HG03571 (cell line): ENCODE results near the gene OR1I1.
A peak's percentile ranks its signal among the peaks of the same experiment; 100 is the strongest.

ENCODE experiments used
- ATAC-seq: cut with Tn5 transposase; IDR thresholded peaks from one replicate; pipeline ENCODE4 v1.9.1; 2021; ENCODE audit not compliant: unreplicated experiment

Gene OR1I1

DNA sequence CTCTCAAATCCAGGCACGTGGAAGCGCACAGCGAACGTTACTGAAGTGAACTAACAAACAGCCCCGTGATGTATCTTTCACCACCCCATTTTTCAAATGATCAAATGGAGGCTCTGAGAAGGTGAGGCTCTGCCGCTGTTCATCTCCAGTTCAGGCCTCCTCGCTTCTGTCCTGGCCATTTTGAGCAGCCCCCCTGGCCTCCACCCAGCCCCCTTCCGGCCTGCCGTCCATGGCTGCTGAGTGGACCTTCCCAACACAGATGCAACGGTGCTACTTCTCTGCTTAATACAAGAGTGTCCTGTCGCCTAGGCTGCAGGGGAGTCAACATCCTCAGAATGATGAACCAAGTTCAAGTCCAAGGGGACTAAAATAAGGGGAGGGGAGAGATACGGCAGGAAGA, 34.8 kb downstream of the OR1I1 start:
- ATAC-seq, result no peak

DNA sequence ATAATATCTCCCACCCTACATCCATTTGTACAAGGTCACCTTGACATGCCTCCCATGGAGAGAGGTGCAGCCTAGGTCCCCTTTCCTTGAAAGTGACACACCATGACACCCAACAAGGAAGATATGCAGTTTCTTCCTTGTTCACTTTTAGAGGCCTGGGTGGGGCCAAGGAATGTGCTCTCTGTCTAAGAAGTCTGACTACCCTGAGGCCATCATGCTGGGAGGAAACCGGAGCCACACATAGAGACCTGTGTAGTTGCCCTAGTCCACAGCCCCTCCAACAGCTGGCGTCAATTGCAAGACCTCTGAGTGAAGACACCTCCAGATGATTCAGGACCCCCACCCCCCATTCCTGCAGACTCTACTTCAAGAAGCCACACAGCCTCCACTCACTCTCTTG, 36.2 kb downstream of the OR1I1 start:
- ATAC-seq, result no peak

DNA sequence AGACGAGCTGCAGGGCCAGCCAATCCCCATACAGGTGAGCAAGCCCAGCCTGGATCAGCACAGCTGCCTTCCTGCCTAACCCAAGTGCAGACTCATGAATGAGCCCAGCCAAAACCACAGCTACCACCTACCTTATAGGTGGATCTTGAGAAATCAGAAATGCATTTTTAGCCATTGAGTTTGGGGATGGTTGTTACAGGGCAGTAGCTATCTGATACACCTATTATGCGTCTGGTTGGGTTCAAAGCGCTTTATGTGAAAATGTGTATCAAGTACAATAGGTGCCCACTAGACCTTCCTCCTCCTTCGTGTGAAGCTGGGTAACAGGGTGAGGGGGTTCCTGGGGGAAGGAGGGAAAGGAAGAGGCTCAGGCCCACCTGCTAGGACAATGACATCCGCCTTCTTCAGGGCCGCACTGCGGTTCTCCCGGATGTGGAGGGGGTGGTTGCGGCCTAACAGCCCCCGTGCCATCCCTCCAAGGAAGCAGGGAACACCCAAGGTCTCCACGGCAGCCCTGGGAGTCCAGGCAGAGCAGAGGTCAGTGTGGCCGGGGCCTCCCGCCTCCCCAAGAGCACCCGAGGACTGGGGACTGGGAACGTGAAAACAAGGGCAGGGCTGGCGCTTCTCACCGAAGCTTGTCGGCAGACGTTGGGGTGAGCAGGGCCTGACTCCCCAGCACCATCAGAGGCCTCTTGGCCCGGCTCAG, 36.9 kb downstream of the OR1I1 start:
- ATAC-seq, result no peak

DNA sequence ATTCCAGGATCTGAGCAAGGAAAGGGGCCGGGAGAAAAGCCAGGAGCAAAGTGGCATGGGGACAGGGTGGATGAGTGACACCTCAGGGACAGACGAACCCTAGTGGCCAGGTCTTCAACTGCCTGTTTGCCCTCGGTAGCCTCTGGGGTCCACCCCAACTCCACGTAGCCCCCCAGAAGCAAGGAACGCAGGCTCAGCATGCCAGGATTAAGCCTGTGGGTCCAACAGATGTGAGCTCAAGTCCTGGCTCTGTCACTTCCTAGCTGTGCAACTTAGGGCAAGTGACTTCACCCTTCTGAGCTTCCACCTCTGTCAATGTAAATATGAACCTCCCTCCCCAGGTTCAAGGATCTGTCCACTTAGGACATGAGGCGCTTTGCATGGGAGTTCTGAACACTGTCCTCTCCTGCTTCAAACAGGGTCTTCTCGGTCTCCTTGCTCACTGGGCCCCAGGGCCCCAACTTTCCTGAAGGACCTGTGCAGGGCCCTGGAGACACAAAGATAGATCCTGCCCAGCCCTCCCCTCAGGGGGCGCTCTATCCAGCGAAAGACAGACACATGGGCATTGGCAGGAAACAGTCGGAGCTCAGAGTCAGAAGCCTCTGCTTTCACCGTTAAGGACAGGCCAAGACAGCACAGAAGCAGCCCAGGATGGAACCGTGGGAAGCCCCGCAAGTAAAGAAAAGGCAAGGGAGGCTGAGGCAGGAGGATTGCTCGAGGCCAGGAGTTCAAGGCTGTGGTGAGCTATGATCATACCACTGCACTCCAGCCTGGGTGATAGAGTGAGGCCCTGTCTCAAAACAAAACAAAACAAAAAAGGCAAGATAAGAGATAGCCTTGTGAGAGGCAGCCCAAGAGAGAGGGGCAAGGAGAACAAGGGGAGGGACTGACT, 38.4 kb downstream of the OR1I1 start:
- no peak for ATAC-seq

DNA sequence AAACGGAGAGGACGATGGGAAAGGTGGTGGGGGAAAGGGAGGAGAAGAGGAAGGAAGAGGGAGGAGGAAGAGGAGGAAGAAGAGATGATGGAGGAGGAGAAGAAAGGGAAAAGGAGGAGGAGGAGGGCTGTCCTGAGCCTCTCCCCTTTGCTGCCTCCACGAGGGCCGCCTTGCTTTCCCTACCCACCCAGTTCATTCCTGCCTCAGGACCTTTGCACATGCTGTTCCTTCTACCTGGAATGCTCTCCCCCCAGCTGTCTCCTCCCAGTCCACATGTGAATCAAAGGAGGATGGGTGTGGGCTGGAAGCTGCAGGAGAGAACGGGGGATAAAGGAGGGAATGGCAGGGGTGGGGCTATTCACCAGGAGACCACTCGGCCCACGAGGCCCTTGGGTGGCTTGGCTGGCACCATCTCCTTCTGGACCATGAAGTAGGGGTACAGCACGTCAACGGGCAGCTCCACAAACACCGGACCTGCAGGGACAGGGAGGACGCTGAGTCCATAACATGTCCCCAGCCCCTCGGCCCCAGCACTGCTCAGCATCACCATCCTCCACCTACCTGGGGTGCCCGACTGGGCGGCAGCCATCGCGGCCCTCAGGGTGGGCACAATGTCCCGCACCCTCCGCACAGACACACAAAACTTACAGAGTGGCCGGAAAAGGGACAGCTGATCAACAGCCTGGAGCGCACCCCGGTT, 40.5 kb downstream of the OR1I1 start:
- no peak for ATAC-seq

DNA sequence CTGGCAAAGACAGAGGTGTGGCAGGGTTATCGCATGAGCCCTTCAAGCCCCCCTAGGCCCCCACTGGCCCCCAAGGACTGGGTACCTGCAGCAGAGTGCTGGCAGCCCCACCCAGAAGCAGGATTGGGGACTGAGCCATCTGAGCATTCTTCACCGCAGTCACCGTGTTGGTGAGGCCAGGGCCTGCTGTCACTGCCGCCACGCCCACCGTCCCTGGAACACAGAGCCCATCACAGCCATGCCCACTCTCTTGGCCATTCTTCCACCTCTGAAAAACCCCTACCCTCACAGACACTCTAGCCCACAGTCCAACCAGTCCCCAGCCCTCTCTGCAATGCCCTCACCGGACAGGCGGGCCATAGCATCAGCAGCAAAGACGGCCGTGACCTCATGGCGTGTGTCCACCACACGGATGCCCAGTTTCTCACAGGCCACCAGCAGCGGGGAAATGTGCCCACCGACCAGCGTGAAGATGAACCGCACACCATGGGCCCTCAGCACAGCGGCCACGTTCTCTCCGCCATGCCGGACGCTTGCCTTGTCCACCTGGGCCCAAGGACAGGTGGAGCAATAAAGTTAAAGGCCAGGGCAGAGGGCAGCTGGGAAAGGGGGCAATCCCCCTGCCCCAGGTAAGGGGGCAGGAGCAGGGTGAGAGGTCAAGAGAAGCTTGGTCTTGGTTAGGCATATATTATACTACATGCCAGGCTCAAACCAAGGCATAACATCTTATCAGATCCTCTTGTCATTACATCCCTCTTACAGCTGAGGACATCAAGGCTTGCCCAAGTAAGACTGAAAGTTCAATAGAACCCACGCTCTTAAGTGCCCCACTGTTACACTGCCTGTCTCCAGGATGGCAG, 41.2 kb downstream of the OR1I1 start:
- ATAC-seq, result no peak

DNA sequence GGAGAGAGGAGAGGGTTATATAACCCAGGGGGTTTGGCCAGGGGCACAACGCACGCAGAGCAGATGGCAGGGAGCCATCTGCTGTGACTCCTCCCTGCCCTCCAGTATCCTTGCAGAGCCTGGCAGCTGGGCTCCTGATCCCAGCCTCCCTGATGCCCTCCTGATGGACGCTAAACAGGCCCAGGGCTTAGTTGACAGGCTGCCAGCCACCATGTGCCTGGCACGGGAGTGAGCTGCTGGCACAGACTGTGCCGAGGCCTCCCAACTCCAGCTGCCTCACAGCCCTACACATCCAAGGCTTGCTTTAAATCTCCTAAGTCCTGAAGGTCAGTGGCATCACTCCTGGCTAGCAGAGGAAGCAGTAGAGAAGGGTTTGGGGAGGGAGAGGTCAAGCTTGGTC, 41.9 kb downstream of the OR1I1 start:
- ATAC-seq, result no peak

DNA sequence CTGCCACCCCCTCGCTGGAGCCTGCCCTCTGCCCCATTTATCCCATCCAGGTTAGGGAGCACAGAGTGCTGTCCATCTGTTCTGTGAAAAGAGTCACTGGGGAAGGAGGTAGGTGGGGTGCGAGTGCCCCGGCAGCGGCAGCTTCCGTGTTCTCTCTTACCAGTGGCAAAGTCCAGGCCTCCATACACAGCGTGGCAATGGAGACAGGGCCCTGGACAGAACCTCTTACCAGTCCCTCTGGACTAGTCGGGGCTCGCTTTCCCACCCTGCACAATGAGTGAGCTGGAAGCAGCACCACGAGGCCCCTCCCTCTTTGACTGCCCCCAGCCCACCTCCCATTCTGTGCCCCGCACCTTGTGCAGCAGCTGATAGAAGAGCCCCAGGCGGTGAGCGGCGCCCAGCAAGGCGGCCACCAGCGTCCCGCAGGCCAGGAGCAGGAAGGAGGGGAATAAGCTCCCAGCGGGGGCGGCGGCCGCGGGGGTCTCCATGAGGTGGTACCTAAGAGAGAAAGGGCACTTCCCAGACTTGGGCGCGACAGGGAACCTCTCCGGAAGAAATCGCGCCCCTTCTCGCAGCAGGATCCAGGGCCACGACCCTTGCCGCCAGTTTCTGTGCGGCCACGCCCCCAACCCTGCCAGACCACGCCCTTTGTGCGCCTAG, 42.7 kb downstream of the OR1I1 start:
- no peak for ATAC-seq

DNA sequence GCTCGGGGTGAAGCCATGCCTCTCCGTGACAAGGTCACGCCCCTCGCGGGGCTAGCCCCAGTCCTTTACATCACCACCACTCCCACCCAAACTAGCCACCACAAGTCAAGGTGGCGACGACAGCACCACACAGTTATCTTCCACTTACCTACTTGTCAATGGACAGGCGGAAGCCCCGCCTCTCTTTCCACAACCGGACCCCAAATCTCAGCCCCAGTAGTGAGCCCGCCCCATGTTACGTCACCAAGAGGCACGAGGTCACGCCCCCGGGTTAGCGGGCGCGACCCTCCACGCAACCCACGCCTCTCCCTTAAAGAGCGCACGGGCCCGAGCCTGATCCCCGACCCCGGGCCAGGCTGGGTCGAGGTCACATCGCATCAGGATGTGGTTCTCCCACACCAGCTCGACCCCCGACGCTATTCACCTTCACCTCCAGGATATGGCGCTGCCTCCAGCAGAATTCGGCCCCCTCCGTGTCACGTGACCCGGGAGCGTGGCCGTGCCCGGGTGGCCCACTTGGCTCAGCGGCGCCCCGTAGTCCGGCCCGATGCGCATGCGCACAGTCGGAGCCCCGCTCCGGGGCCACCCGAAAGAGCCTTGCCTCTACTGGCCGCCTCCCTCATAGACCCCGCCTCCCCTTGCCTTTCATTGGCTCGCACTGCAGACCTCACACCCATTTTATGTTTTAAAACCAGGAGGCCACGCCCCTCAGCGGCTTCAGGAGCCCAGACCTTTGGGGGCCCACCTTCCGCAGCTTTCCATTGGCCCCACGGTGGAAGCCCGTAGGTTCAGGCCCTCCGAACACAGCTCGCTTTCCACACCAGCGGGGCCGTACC, 43.4 kb downstream of the OR1I1 start:
- ATAC-seq, result peak; percentile 82

DNA sequence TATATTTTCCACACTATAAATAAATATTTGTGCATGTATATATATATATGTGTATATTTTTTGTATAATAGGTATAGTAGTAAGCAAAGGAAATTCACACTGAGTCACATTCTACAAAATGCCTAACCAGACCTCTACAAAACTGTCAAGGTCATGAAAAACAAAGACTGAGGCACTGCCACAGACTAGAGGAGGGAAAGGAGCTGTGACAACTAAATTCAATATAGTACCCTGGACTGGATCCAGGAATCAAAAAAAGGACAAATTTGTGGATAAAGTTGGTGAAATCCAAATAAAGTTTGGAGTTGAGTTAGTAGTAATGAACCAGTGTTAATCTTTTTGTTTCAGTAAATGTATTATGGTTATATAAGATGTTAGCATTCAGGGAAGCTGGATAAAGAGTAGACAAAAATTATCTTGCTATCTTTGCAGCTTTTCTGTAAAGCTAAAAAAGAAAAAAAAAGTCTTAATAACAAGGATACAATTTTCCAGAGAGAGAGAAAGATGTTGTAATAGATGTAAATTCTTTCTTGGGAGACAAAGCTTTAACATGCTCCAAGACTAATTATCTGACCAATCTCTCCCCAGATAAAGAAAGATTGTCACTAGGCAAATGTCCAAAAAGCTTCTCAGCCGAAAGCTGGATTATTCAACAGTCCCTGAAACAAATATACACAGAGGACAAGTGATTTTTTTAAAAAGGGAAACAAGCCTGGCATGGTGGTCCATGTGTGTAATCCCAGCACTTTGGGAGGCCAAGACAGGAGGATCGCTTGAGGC, 44.3 kb downstream of the OR1I1 start:
- ATAC-seq, result no peak

DNA sequence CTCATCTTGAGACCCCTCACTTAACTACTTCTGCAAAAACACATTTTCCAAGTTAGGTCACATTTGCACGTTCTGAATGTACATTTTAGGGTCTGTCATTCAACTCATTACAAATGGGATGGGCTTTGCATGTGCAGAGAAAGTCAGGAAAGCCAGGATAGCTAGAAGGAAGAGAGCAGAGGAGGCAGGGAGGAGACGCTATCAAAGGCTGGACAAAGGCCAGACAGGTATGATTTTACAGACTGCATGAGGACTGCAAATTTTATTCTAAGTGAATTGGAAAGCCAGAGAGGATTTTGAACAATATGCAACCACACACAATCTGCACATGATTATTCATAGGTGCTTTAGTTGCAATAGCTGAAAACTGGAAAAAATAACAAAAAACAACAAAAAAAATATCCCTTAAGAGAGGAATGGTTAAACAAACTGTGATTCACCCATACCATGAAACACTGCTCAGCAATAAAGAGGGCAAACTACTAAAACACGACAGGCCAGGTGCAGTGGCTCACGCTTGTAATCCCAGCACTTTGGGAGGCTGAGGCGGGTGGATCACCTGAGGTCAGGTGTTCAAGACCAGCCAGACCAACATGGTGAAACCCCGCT, 46.3 kb downstream of the OR1I1 start:
- ATAC-seq, result no peak

DNA sequence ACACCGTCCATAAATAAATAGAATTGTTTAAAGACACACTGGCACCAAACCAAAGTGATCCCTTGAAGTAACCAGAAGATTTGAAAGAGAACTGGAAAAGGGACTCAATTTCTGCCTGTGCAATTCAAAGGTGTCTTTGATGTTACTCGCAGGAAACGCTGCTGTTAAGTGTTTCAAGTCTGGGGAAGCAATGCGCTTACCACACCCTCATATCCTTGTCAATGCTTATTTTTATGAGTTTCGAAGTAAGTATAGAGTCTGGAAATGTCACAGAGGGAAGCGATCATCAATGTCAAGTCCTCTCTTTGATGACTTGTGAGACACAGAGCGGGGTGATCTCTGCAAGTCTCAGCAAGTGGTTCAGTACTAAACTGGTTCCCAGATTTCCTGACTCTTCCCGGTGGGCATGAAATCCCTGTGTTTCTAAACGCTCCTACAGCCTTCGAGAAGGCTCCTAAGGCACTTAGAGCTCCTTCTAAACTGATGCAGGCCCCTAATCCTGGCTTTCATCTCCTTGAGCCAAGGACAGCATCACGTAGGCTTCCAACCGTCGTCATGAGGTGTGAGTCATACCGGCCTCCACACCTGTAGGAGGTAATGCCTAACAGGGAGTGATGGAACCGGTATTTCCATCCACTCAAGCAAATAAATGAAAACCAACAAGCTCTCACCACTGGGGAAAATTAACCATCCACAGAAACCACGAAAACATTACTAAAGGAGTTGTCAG, 48.0 kb downstream of the OR1I1 start:
- ATAC-seq, result no peak

DNA sequence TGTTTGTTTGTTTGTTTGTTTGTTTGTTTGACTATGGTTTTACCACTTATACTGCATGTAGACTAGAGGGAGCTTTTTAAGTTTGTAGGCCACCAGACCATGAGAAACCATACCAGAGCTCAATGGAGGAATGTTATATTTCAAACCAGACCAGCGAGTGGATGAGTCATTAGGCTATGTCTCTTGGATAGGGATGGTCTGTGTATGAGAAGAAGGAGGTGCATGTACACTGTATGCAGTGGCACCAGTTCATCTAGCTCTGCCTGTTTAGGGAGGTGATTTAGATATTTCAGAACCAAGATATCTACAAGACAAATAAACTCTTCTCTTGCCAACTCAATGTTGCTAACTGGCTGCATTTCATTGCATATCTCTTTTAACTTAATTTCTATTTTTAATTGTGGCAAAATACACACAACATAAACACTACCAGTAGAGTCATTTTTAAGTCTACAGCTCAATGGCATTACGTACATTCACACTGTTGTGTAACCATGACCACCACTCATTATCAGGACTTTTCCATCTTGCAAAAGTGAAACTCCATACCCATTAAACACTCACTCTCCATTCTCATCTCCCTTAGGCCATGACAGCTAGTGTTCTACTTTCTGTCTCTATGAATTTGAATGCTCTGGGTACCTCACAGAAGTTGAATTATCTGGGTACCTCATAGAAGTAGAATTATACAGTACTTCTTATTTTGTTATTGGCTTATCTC, 54.4 kb downstream of the OR1I1 start:
- ATAC-seq, result no peak

DNA sequence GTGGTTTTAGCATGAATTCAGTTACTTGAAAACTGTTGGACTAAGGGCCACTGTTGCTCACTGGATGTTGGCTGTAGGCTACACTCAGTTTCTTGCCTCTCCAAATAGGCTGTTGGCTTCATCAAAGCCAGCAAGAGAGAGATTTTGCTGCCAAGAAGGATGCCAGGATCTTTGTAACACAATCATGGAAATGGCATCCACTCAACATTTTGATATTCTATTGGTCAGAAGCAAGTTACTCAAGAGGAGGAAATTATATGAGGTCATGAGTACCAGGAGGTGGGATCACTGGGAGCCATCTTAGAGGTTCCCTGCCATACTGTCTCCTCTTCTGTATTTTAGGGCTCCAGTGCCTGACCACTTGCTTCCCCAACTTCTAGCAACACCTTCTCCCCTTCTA, 55.8 kb downstream of the OR1I1 start:
- ATAC-seq, result no peak

DNA sequence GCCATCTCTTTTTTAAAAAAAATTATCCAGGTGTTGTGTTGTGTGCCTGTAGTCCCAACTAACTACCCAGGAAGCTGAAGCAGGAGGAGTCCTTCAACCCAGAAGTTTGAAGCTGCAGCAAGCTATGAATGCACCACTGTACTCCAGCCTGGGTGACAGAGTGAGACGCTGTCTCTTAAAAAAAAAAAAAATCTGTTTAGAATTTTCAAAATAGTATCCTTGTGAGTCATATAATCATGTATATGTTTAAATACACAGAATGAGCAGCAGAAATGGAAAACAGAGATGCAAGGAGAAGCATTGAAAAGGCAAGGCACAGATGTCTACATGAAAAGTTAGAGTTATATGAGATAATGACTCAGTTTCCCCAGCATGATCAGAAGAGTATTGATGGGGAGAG, 56.4 kb downstream of the OR1I1 start:
- no peak for ATAC-seq

DNA sequence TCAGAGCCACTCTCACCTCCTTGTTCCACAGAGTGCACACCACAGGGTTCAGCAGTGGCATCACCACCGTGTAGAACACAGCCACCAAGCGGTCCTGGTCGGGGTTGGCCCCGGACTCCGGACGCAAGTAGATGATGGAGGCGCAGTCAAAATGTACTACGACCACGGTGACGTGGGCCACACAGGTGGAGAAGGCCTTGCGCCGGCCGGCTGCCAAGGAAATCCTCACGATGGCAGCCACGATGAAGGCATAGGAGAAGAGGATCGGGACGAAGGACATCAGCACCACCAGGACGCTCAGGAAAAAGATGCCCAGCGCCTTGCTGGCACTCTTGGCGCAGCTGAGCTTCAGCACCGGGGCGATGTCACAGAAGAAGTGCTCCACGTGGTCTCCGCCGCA, 59.1 kb downstream of the OR1I1 start:
- no peak for ATAC-seq

DNA sequence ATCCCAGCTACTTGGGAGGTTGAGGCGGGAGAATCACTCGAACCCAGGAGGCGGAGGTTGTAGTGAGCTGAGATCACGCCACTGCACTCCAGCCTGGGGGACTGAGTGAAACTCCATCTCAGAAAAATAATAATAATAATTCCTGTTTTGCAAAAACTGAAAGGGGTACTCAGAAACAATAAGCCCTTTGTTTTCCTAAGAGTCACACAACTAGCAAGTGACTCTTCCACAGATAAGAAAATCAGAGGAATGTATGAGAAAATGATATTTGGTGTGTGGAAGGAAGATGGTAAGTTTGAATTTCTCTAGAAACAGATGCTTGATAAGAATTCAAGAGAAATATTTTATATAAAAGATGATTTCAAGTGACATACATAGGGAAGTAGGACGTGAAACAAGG, 60.3 kb downstream of the OR1I1 start:
- no peak for ATAC-seq
